ENCODE data around the gene PPP5C. TPM values are rescaled to one million over a fixed set of nuclear protein-coding genes. Genes with fewer than 3 reads are reported as not detected.

PPP5C gene
- total RNA-seq, 1 donor from 2014 or later, result 99.5 TPM

DNA sequence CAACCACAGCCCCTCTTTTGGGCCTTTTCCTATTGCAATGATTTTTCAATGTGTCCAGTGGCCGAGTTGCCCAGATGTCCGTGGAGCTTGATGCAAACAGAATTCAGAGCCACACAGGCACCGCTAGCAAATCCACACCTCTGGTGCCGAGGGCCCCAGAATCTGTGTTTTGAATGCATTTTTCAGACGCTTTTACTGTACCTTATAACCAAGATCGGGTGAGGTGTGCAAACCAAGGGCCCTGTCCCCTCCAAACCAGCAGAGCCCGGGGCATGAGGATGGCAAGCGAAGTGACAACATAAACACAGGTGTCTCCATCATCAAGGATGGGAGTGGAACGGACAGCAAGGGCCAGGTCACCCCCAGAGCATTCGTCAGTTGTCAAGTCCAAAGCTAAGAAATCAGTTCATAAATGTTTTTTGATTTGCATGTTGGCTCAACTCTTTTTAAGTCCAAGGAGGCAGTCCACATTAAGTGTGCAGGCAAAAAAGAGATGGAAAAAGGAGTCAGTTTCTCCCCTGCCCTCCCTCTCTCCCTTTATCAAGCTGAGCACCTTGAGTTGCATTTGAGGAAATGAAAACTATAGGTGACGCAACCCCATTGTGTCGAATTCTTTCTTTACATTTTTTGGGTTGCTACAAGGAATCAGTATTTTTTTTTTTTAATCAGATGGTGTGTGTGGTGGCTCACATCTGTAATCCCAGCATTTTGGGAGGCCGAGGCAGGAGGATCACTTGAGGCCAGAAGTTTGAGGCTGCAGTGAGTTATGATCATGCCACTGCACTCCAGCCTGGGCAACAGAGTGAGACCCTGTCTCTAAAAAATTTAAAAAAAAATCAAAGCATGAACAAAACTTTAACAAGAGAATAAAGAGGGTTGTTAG is 63.6 kb downstream of the PPP5C start:
- Mint-ChIP-seq H3K4me3 (peak overlapping the region; percentile 68), H3K36me3 (peaks cover 9% of the 10 kb centered on the region), H3K27ac (no peak overlapping the region), H3K9me3 (no peaks in the 10 kb centered on the region), H3K27me3 (peaks cover 7% of the 10 kb centered on the region), H3K4me1 (ENCODE audit: unreplicated experiment) (peaks cover 42% of the 10 kb centered on the region)
- DNase-seq (ENCODE audit: extremely low spot score, unreplicated experiment), result no peak
- TF ChIP-seq CTCF (conservative IDR thresholded peaks at IDR 0.05), result no peak

- Mint-ChIP-seq H3K4me1 (ENCODE audit: unreplicated experiment) (peaks cover 42% of the 10 kb centered on the region), H3K36me3 (peaks cover 9% of the 10 kb centered on the region), H3K9me3 (no peaks in the 10 kb centered on the region), H3K27me3 (peaks cover 7% of the 10 kb centered on the region), H3K4me3 (peak overlapping the region; percentile 97), H3K27ac (peak overlapping the region; percentile 39)
- DNase-seq (ENCODE audit: extremely low spot score, unreplicated experiment), result no peak
- no peak for TF ChIP-seq CTCF (conservative IDR thresholded peaks at IDR 0.05)
Measured at GRCh38 chr19:46411088-46411924, 64.4 kb downstream of the PPP5C start.

- no peak for DNase-seq (ENCODE audit: extremely low spot score, unreplicated experiment)
- peaks cover 5% of the 10 kb centered on the region for H3K27me3 Mint-ChIP-seq
- peaks cover 46% of the 10 kb centered on the region for H3K4me1 Mint-ChIP-seq (ENCODE audit: unreplicated experiment)
- peaks cover 9% of the 10 kb centered on the region for H3K36me3 Mint-ChIP-seq
- H3K4me3 Mint-ChIP-seq, result peak overlapping the region; percentile 97
- no peak for TF ChIP-seq CTCF (conservative IDR thresholded peaks at IDR 0.05)
- no peaks in the 10 kb centered on the region for H3K9me3 Mint-ChIP-seq
- peak overlapping the region; percentile 83 for H3K27ac Mint-ChIP-seq
Measured at GRCh38 chr19:46411925-46412649, 65.2 kb downstream of the PPP5C start.

GRCh38 chr19:46412650-46413261 is 65.9 kb downstream of the PPP5C start:
- H3K36me3 Mint-ChIP-seq, result peaks cover 9% of the 10 kb centered on the region
- H3K27me3 Mint-ChIP-seq, result peaks cover 4% of the 10 kb centered on the region
- peak overlapping the region; percentile 97 for H3K4me3 Mint-ChIP-seq
- no peaks in the 10 kb centered on the region for H3K9me3 Mint-ChIP-seq
- peak overlapping the region; percentile 83 for H3K27ac Mint-ChIP-seq
- H3K4me1 Mint-ChIP-seq (ENCODE audit: unreplicated experiment), result peaks cover 41% of the 10 kb centered on the region
- no peak for DNase-seq (ENCODE audit: extremely low spot score, unreplicated experiment)
- TF ChIP-seq CTCF (conservative IDR thresholded peaks at IDR 0.05), result no peak
